GM19025 (cell line): ENCODE data around the gene RBM4B.

Source experiments
- ATAC-seq: cut with Tn5 transposase; IDR thresholded peaks from one replicate; pipeline ENCODE4 v1.9.1; 2021; ENCODE audit warnings: mild to moderate bottlenecking, low read depth, moderate library complexity; ENCODE audit not compliant: unreplicated experiment

Gene RBM4B

GRCh38 chr11:66619080-66619554 lies 58.6 kb downstream of the RBM4B start:
- ATAC-seq, result no peak

GRCh38 chr11:66617155-66617834 lies 60.4 kb downstream of the RBM4B start:
- ATAC-seq, result no peak

DNA sequence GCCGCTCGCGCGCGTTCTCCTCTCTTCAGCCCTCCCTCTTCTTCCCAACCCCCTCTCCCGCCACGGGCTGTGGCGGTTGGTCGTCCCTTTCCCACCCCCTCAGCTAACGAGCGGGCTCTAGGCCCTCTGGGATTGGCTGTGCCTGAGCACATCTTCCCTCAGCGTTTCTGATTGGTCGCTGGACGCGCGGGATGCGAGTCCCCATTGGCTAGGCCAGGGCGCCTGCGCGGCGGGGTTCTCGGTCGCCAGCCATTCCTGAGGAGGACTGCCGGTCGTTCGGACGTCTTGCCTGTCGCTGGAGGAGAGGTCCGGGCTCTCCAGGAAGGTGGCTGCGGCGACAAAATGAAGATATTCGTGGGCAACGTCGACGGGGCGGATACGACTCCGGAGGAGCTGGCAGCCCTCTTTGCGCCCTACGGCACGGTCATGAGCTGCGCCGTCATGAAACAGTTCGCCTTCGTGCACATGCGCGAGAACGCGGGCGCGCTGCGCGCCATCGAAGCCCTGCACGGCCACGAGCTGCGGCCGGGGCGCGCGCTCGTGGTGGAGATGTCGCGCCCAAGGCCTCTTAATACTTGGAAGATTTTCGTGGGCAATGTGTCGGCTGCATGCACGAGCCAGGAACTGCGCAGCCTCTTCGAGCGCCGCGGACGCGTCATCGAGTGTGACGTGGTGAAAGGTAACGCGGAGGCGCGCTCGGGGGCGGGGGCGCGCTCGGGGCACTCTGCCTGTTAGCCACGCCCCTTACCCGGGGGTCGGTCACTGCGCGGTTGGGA lies 61.1 kb downstream of the RBM4B start, which contains the start of gene RBM14:
Gene RBM14, plus strand, starts transcription at position 252 of the 776 bp plus-strand sequence. Its CDS starts 91 bp downstream, at position 343.
- ATAC-seq, result peak; percentile 93
